Occipital lobe (tissue), 2 donors: ENCODE results near the gene CDC27. TPM values are rescaled to one million over a fixed set of nuclear protein-coding genes. Genes with fewer than 3 reads are reported as not detected.
"Not testable (repeated sequence)": the region's sequence is repeated elsewhere in the genome, so short reads cannot be mapped to it uniquely, and the experiment has no call there.

Experiments used
- DNase-seq: peaks from one replicate; lab custom pipeline; 2025; lab: John Stamatoyannopoulos, UW
- total RNA-seq: library from RNA; depleted of rRNA; stranded (reverse); fragments of >200 nt; gene quantifications from one replicate; pipeline ENCODE4 v1.2.3, GENCODE V29; 2014

CDC27 gene
- total RNA-seq, 1 donor from 2014 or later = 168 TPM

DNA sequence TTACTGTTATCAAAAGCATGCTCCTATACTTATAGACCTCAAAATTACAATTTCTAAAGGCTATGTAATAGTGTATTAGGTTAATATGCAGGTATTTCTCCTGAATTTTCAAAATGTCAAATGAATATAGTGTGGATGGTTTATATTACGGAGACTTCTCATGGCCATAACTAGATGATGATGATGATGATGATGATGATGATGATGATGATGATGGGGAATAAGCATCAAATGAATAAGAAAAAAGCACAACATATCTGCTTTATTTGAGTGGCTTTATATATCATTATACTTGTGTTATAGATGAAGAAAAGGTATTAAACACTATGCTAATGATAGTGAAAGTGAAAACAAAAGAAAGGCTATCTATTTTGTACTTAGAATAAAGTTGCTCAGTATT lies 53.9 kb downstream of the CDC27 start:
- DNase-seq = no peak

DNA sequence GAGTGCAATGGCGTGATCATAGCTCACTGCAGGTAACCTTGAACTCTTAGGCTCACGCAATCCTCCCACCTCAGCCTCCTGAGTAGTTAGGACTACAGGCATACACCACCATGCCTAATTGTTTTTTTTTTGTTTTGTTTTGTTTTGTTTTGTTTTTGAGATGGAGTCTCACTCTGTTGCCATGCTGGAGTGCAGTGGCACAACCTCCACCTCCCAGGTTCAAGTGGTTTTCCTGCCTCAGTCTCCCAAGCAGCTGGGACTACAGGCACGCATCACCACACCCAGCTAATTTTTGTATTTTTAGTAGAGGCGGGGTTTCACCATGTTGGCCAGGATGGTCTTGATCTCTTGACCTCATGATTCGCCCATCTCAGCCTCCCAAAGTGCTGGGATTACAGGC lies 54.7 kb downstream of the CDC27 start:
- DNase-seq = not testable (repeated sequence)

DNA sequence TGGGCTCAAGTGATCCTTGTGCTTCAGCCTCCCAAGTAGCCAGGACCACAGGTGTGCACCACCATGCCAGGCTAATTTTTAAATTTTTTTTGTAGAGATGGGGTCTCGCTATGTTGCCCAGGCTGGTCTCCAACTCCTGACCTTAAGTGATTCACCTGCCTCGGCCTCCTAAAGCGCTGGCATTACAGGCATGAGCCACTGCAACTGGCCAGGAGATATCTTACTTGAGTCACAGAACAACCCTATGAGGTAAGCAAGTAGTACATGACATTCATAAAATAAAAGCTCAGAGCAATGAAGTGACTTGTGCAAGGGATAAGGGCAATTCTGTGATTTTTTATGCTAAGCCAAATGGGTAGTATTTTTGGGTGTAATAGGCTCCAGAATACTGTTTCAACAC lies 57.3 kb downstream of the CDC27 start:
- no peak for DNase-seq

DNA sequence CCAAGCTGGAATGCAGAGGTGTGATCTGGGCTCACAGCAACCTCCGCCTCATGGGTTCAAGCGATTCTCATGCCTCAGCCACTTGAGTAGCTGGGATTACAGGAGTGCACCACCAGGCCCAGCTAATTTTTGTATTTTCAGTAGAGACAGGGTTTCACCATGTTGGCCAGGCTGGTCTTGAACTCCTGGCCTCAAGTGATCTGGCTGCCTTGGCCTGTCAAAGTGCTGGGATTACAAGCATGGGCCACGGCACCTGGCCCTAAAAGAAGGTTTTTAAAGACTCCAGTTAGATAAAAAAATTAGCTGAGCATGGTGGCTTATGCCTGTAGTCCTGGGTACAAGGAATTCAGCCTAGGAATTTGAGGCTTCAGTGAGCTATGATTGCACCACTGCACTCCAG lies 62.3 kb downstream of the CDC27 start:
- DNase-seq = not testable (repeated sequence)

DNA sequence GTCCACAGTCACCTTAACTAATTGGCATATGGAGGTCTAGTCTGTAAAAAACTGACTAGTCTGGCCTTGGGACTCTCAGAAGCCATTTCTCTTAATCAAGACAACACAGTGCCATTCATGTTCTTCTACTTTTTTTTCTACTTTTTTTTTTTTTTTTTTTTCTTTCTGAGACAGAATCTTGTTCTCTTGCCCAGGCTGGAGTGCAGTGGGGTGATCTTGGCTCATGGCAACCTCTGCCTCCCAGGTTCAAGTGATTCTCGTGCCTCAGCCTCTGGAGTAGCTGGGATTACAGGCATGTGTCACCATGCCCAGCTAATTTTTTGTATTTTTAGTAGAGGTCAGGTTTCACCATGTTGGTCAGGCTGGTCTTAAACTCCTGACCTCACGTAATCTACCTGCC lies 65.8 kb downstream of the CDC27 start:
- DNase-seq = not testable (repeated sequence)

DNA sequence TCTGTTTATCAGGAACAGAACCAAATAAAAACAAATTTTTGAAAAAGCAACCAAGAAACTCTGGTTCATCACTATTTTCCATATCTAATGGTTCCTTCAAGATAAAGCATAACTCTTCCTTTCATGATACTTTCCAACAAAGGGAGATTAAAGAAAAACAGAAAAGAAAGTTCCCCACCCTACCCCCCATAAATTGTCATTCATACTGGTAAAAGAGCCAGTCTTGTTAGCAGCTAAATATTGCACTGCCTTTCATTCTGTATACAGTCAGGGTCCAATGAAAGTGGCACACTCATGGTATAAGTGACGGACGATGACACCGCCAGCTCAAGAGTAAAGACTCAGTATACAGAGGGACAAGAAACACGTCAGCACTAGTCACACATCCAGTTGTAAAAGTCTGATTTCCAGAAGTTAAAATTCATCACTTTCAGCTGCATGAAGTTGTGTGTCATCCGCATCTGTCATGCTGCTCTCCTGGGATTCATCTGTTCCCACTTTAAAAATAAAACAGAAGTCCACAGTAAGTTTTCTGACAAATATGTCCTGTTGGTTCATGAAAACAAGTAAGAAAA lies 68.5 kb downstream of the CDC27 start:
- DNase-seq = no peak

DNA sequence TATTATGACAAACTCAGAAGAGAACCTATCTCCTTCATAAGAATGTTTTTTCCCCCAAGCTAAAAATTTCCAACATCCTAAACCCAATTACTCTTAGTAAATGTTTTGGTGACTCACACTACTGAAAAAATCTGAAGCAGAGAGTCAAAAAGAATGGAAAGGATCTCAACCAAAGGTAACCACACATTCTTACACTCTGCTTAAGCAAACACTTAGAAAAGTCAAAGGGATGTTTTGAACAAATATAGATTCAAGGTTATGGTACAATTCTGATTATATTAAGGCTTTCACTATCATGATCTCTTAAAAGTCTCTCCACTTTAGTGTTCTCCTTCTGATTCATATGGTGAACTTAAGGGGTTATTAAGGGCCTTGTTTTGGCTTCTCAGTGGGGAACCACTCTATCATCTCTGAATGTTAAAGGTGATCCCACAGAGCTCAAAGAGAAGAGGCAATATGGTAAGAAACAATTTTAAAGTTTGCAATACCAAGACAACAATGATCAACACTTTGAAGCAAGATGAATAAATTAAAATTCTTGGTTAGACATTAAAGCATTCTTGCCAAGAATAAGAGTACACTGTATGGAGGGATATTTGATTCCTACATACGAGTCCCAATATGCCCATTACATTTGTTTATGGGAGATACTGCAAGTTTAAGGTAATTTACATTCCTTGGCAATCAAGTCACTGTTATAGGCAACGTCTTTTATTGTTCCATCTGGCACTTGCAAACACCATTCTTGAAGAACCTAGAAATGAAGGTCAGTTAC lies 69.2 kb downstream of the CDC27 start:
- DNase-seq = no peak

DNA sequence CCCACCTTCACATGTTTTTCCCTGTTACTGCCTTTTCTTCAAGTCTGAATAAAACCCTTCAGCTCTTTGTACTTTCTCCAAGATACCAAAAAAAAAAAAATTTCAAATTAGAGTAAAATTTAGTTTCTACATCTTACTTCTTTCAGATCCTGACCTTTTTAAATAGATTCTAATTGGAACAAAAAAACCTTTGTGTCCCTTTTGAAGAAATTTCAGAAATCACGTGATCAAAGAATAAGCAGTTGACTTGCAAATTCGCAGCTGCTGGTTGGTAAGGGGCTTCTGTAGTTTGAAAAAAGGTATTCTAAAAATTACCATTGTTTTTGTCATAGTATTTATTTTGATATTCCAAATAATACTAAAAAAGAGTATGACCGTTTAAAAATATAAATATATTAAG lies 71.7 kb downstream of the CDC27 start:
- no peak for DNase-seq

DNA sequence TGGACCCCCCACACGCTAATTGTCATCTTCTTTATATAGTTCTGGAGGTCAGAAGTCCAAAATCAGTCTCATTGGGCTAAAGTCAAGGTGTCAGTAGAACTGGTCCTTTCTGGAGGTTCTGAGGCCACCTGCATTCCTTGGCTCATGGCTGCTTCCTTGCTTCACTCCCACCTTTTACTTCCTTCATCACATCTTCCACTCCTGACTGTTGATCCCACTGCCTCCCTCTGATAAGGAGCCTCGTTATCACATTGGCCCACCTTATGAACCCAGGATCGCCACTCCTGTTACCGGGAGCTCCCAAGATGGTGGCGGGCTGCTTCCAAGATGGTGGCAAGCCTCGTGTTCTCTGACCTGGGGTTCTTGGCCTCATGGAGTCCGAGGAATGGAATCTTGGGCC lies 83.0 kb downstream of the CDC27 start:
- DNase-seq = no peak

DNA sequence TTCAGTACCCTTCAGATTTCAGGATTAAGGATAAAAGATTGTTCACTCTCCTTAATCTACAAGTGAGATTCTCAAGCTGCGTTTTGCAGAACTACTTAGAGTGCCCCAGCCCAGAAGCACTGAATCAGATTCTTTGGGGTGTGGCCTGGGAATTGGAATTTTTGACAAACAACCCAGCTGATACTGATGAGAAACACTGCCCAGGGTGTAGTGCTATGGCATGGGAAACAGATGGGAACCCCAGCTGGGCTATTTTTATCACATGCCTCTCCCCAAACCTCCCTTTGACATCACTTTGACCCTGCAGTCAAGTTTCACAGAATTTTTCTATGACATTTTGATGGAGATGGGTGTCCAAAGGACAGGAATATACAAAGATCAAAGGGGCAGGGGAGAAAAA lies 83.8 kb downstream of the CDC27 start:
- DNase-seq = not testable (repeated sequence)

DNA sequence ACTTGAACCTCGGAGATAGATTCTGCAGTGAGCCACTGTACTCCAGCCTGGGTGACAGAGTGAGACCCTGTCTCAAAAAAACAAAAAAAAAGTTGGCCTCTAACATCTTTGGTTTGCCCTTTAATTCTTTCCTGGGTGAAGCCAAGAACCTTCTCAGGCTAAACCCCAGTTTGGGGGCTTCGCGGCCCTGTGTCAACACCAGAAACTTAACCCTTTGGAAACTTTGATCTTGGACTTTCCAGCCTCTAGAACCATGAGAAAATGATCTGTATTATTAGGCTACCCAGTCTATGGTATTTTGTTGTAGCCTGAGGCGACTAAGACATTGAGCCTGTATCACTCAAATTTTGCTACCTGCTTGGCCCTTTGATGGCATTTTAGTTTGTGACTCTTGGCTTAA lies 86.2 kb downstream of the CDC27 start:
- DNase-seq = no peak

DNA sequence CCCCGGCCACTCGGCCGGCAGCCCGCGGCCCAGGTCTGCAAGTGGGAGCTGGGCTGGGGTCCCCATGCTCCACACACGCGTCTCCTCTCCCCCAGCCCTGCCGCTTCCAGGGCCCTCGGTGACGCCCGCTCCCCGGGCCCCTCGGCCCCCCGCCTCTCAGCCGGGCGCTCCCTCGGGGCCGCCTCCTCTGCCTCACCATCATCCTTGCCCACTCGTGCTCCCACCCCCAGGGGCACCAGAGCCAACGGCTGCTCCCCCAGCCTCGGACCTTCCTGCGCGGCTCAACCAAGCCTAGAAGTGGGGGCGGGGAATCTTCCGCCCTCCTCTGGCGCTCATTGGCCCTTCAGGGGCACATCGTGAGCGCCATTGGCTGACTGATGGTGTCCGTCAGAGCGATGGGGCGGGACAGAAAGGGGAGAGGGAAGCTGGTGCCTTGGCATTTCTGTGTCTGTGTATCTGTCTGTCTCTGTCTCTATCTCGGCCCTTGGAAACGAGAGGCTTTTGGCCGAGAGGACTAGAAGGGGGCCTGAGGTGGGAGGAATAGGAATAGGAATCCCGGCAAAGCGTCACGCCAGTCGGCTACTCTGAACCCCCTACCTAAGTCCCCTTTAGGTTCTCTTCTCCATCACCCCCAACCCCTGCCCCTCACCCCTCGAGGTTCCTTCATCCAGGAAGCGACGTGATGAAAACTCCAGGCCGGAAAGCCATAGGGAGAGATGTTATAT lies 88.9 kb downstream of the CDC27 start:
- peak; percentile 90 for DNase-seq

DNA sequence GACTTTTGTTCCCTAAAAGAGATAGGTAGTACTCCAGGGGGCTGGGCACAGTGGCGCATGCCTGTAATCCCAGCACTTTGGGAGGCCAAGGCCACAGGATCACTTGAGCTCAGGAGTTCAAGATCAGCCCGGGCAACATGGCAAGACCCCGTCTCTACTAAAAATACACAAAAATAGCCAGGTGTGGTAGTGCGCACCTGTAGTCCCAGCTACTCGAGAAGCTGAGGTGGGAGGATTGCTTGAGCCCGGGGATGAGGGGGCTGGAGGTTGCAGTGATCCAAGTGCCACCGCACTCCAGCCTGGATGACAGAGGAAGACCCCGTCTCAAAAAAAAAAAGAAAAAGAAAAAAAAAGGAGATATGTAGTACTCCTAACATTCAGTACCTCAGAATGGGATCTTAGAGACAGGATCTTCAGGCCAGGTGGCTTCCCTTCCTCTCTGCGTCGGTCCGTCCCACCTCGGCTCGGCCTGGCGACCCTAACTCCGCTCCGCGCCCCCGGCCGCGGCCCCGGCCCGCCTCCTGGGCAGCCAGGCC lies 89.6 kb downstream of the CDC27 start:
- DNase-seq = no peak

DNA sequence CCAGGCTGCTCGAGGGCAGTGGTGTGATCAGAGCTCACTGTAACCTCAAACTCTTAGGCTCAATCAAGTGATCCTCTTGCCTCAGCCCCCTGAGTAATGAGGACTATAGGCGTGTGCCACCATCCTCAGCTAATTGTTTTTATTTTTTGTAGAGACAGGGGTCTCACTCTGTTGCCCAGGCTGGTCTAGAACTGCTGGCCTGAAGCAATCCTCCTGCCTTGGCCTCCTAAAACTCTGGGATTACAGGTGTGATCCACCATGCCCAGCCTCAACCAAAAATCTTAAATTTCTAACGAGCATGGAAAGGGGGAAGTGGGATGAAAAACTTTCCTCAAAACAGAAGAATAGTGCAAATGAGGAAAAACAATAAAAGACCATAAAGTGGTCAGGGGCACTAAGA lies 92.8 kb downstream of the CDC27 start:
- DNase-seq = no peak

DNA sequence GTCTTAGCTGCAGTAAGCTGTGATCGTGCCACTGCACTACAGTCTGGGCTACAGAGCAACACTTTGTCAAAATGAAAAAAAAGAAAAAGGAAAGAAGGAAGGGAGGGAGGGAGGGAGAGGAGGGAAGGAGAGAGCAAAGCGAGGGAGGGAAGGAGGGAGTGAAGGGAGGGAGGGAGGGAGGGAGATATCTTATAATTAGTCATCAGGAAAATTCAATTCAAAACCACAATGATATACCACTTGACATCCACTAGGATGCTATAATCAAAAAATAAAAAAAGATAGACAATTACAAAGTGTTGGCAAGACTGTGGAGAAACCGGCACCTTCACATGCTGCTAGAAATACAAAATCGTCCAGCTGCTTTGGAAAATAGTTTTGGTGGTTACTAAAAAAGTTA lies 93.8 kb downstream of the CDC27 start:
- no peak for DNase-seq

DNA sequence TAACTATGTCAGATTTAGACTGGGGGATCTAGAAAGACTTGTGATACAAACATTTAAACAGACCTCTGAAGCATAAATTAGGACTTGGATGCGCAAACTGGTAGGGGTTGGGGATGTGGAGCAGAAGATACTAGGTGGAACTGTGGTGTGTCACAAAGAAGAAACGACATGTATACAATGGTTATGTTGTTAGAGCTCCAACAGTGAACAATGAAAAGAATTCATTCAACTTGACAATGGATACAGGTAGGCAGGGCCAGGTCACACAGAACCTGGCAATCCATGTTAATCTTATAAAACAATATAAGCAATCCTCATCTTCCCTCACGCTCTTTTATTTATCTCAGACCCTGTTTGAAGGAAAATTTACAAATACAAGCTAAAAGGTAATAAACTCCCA lies 102.0 kb downstream of the CDC27 start:
- DNase-seq = no peak

DNA sequence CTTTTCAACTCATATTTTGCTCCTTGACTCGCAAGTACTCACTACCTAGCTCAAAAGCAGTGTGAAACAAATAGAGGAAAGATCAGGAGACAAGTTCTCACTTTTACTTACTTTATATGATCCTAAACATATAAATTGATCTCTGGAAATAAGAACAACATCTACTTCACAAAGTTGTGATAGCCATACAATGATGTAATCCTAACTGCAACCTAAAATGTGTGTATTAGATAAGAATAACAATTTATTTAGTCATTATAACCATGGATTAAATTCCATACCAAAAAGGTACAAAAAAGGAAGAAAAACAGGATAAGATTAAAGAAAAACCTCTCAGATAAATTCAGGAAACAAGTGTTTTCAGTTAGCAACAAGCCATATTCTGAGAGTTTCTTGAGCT lies 103.4 kb downstream of the CDC27 start:
- no peak for DNase-seq

DNA sequence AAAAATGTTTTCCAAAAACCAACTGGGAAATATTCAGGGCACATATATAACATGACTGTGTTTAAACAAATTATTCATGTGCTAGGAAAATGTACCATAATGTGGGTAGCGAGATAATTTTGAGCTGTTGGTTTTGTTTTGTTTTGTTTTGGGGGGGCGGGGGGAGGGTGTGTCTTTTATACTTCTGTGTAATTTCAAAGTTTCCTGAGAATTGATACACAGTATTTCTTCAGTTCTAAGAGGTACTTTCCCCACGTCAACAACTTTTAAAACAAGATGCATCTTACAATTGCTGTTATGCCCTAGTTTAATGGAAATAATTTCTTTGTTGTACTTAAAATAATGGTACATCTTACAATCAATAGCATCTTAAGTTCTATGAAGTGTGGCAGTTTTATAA lies 110.3 kb downstream of the CDC27 start:
- DNase-seq = no peak

DNA sequence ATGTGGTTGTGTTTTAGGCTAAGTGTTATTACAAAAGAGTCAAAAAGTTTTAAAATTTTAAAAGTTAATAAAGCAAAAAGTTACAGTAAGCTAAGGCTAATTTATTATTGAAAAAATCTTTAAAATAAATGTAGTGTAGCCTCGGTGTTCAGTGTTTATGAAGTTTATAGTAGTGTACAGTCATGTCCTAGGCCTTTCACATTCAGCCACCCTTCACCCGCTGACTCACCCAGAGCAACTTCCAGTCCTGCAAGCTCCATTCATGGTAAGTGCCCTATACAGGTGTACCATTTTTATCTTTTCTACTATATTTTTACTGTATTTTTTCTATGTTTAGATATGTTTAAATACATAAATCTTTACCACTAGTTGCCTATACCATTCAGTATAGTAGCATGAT lies 111.5 kb downstream of the CDC27 start:
- no peak for DNase-seq

DNA sequence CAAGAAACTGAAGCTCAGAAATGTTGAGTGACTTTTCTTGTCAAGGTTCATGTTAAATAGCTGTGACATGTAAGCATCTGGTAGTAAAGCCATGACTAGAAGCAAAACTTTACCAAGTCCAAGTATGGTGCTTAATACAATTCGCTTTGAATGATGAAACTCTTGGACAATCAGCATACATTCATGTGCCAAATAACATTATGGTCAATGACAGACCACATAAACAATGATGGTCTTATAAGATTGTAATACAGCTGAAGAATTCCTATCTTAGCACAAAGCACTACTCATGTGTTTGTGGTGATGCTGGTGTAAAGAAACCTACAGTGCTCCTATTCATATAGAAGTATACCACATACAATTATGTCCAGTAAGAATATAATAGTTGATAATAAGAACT lies 112.9 kb downstream of the CDC27 start:
- DNase-seq = no peak

DNA sequence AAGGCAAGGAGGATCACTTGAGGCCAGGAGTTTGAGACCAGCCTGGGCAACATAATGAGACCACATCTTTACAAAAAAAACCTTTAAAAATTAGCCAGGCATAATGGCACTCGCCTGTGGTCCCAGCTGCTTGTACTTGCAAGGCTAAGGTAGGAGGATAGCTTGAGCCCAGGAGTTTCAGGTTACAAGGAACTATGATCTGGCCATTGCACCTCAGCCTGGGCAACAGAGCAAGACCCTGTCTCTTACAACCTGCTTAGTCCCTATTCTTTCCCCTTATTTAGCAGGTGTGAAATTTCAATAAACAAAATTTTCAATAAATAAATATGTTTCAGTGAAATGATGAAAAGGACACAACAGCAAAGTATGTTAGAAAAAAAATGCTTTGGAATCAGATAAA lies 114.7 kb downstream of the CDC27 start:
- DNase-seq = not testable (repeated sequence)

DNA sequence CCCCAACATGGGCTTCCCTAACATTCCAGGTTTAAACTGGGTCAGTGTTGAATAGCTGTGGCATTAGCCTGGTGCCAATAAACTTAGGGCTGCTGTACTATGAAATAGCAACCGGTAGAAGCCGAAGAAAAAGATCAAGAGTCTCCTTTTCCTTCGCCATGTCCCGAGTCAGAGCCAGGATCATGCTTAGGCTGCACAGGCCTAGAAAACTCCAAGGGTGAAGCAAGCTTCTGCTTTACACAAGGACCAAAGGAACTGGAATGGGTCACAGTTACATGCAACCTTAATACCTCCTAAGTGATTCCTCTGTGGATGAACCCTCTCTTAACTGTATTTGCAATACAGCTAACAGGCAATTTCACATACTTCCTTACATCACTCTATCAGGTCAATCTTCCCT lies 115.5 kb downstream of the CDC27 start:
- not testable (repeated sequence) for DNase-seq

DNA sequence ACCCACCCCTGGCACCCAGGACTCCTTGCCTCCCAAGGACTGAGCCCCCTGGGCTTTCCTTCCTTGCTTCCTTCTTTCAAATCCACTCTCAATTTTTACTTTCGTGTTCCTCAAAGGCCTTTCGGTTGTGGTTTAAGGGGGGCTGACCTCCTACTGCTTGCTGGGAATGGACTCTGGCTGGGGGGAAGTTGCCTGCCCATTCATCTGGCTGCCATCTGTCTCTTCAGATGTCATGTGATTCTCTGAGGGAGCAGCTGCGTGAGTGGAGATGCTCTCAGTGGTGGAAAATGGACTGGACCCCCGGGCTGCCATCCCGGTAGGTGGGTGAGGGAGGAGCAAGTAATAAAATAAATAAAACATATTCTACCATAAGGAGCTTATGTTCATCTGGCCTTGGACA lies 116.2 kb downstream of the CDC27 start:
- no peak for DNase-seq
